OCI-LY1 (cell line): Measurements from ENCODE around the gene CD79A.

Experiments used
- EZH2 ChIP-seq: fragments of 200-600 bp; sonication (generic), shearing (Covaris generic); IDR thresholded peaks from 2 replicates; pipeline ENCODE4 v1.8.0; 2017; ENCODE audit warnings: borderline replicate concordance, mixed run types, mild to moderate bottlenecking, antibody characterized with exemption, low read length, moderate library complexity, mixed read lengths
- TF ChIP-seq, protein P1 (sequence below): fragments of 200-600 bp; sonication (generic), shearing (Covaris generic); IDR thresholded peaks from 2 replicates; pipeline ENCODE4 v1.5.1; 2017; ENCODE audit warnings: mild to moderate bottlenecking, antibody characterized with exemption, low read length, moderate library complexity, mixed read lengths

DNA sequence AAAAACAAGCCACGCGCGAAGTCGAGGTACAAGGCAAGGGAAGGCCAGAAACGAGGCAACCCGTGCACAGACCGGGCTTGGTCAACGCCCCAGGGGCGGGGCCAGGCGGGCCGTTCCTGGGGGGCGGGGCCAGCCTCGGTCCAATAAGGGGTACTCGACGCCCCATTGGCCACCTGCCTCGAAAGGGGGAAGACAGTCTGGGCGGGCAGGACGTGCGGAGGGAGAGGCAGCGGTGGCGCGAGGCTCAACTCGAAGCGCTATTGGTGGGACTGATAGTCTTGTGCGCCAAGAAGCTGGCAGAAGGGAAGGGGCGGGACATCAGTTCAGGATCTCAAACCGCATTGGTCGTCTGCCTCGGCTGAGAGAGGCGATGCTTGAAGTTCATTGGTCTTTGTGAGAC is 32.5 kb upstream of the CD79A start, which contains the start of gene LYPD4:
- TF ChIP-seq, protein P1, sequence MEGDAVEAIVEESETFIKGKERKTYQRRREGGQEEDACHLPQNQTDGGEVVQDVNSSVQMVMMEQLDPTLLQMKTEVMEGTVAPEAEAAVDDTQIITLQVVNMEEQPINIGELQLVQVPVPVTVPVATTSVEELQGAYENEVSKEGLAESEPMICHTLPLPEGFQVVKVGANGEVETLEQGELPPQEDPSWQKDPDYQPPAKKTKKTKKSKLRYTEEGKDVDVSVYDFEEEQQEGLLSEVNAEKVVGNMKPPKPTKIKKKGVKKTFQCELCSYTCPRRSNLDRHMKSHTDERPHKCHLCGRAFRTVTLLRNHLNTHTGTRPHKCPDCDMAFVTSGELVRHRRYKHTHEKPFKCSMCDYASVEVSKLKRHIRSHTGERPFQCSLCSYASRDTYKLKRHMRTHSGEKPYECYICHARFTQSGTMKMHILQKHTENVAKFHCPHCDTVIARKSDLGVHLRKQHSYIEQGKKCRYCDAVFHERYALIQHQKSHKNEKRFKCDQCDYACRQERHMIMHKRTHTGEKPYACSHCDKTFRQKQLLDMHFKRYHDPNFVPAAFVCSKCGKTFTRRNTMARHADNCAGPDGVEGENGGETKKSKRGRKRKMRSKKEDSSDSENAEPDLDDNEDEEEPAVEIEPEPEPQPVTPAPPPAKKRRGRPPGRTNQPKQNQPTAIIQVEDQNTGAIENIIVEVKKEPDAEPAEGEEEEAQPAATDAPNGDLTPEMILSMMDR: no peak
- no peak for TF ChIP-seq EZH2
